Osteocyte (in vitro differentiated cells): ENCODE results near the gene FOXP3. TPM values are rescaled to one million over a fixed set of nuclear protein-coding genes. Genes with fewer than 3 reads are reported as not detected.
"Not testable (repeated sequence)": the region's sequence is repeated elsewhere in the genome, so short reads cannot be mapped to it uniquely, and the experiment has no call there.

Source experiments
- DNase-seq: peaks from one replicate; pipeline ENCODE4 v3.0.0; 2021; ENCODE audit warnings: mixed read lengths; ENCODE audit not compliant: unreplicated experiment; ENCODE audit errors: extremely low spot score
- H3K27ac Mint-ChIP-seq: one replicate; pipeline ENCODE4 v1.8.0; 2021; ENCODE audit warnings: mild to moderate bottlenecking, mixed read lengths; ENCODE audit not compliant: unreplicated experiment
- H3K27me3 Mint-ChIP-seq: one replicate; pipeline ENCODE4 v1.8.0; 2021; ENCODE audit warnings: mixed read lengths; ENCODE audit not compliant: unreplicated experiment
- H3K36me3 Mint-ChIP-seq: one replicate; pipeline ENCODE4 v1.8.0; 2021; ENCODE audit warnings: mixed read lengths; ENCODE audit not compliant: unreplicated experiment
- H3K4me1 Mint-ChIP-seq: one replicate; pipeline ENCODE4 v1.8.0; 2021; ENCODE audit warnings: mixed read lengths; ENCODE audit not compliant: unreplicated experiment
- H3K4me3 Mint-ChIP-seq: one replicate; pipeline ENCODE4 v1.8.0; 2021; ENCODE audit warnings: mild to moderate bottlenecking, moderate library complexity, mixed read lengths; ENCODE audit not compliant: unreplicated experiment
- H3K9me3 Mint-ChIP-seq: one replicate; pipeline ENCODE4 v1.8.0; 2021; ENCODE audit warnings: mixed read lengths; ENCODE audit not compliant: unreplicated experiment
- CTCF ChIP-seq: fragments of 200-600 bp; sonication (generic); IDR thresholded peaks from 2 replicates; pipeline ENCODE4 v1.5.0; 2021; ENCODE audit warnings: antibody characterized with exemption, mild to moderate bottlenecking, moderate library complexity
- total RNA-seq: library from RNA; stranded (reverse); gene quantifications from 2 replicates; pipeline ENCODE4 v1.2.1, GENCODE V29; 2021

The FOXP3 gene
- total RNA-seq, 1 donor from 2014 or later, result 0.13 TPM

- Mint-ChIP-seq H3K36me3 (no peaks in the 10 kb centered on the region), H3K27me3 (no peaks in the 10 kb centered on the region), H3K4me3 (no peak within 1 kb of the TSS), H3K27ac (no peak within 1 kb of the TSS), H3K9me3 (peaks cover 5% of the 10 kb centered on the region), H3K4me1 (no peaks in the 10 kb centered on the region)
- DNase-seq, result peak; percentile 69
- TF ChIP-seq CTCF, result no peak
Measured at GRCh38 chrX:49303346-49303745, 38.8 kb upstream of the FOXP3 start, which contains the start of gene GAGE10. Gene GAGE10, plus strand, starts transcription at chrX:49303646. Its CDS starts 1,214 bp downstream, at chrX:49304860.

- no peak for TF ChIP-seq CTCF
- DNase-seq, result no peak
- Mint-ChIP-seq H3K27ac (no peak overlapping the region), H3K27me3 (peaks cover 5% of the 10 kb centered on the region), H3K4me1 (no peaks in the 10 kb centered on the region), H3K9me3 (peaks cover 8% of the 10 kb centered on the region), H3K36me3 (no peaks in the 10 kb centered on the region), H3K4me3 (no peak overlapping the region)
Measured at GRCh38 chrX:49300703-49301102, 36.2 kb upstream of the FOXP3 start.

- not testable (repeated sequence) for H3K4me1 Mint-ChIP-seq, H3K36me3 Mint-ChIP-seq, H3K27ac Mint-ChIP-seq, H3K4me3 Mint-ChIP-seq, H3K27me3 Mint-ChIP-seq, H3K9me3 Mint-ChIP-seq
- DNase-seq, result peak; percentile 62
Measured at GRCh38 chrX:49299293-49299692, 34.8 kb upstream of the FOXP3 start.

GRCh38 chrX:49292400-49293362, 28.2 kb upstream of the FOXP3 start:
- Mint-ChIP-seq H3K9me3 (peaks cover 3% of the 10 kb centered on the region), H3K36me3 (no peaks in the 10 kb centered on the region), H3K4me1 (peaks cover 4% of the 10 kb centered on the region), H3K27ac (no peak overlapping the region), H3K27me3 (peaks cover 5% of the 10 kb centered on the region), H3K4me3 (no peak overlapping the region)
- no peak for DNase-seq
- no peak for TF ChIP-seq CTCF

GRCh38 chrX:49291615-49292337, 27.3 kb upstream of the FOXP3 start:
- peaks cover 4% of the 10 kb centered on the region for H3K4me1 Mint-ChIP-seq
- H3K36me3 Mint-ChIP-seq, result no peaks in the 10 kb centered on the region
- no peak overlapping the region for H3K27ac Mint-ChIP-seq
- H3K27me3 Mint-ChIP-seq, result peaks cover 5% of the 10 kb centered on the region
- TF ChIP-seq CTCF, result peak; percentile 58
- H3K9me3 Mint-ChIP-seq, result peaks cover 3% of the 10 kb centered on the region
- no peak for DNase-seq
- no peak overlapping the region for H3K4me3 Mint-ChIP-seq
